ENCODE data around the gene STK35.

The STK35 gene

DNA sequence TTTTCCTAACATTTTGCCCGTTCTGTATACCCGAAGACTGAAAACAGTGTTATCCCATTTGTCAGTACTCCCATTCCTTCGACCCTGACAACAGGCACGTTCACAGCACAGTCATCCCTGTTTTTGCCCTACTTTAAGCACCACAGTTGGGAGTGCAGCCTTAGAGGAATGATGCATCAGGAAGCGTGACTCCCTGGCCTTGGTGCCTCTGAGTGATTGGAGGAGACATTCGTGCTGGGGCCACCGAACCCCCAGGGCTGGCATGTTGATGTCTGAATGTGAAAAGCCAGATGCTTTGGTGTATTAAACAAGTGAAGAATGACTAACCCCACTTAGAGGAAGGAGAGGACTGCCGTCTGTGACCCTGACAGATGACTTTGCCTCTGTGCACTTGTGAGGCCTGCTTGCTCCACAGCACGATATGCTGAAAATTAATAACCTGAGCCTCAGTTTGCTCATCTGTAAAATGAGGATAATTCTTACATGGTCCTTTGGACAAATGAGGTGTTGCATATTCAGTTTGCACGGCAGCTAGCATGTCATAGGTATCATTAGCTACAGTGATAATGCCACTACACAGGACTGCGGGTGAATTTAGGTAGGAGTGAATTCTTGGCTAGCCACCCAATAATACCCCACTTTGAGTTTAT, 36.0 kb downstream of the STK35 start:
- DNase-seq, result no peak

DNA sequence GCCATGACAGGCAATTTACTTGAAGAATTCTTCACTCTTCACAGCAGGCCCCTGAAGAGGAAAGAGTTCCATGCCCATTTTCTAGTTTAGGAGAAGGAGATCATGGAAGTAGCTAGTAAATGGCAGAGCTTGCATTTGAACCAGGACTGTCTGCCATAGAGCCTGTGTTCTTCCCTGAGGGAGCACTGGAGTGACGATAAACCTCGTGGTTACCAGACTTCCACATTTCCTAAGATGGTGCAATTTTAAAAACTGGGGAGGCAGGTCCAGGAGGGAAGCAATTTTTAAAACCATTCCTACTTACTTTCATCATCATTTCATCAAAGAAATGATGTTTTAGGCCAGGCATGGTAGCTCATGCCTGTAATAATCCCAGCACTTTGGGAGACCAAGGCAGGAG, 36.8 kb downstream of the STK35 start:
- DNase-seq, result no peak

GRCh38 chr20:2139250-2139649, 37.6 kb downstream of the STK35 start:
- no peak for DNase-seq

- no peak for DNase-seq
These were observed 38.1 kb downstream of the STK35 start for GRCh38 chr20:2139736-2140135.

- DNase-seq, result no peak
These were observed 38.9 kb downstream of the STK35 start for GRCh38 chr20:2140561-2140960.

- DNase-seq, result no peak
These were observed 40.3 kb downstream of the STK35 start for GRCh38 chr20:2141600-2142575.

- DNase-seq, result no peak
These were observed 41.0 kb downstream of the STK35 start for GRCh38 chr20:2142649-2143048.

- no peak for DNase-seq
These were observed 42.0 kb downstream of the STK35 start for GRCh38 chr20:2143594-2143993.

DNA sequence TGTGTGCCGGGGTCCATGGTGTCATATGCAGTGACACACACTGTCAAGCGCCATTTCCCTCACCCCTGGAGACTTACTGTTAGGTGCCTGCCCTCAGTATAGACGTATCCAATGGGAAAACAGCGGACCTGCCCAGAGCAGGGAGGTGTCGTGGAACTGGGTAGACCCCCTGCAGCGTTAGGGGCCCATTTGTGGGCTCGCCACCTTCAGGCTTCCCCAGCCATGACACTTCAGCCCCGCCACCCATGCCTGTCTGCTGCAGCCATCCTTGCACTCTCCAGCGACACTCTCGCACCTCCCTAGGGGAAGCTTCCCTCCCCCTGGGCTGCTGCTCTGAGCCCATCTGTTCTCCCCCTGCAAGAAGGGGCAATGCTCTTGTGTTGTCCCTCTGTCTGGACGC, 43.2 kb downstream of the STK35 start:
- no peak for DNase-seq

DNA sequence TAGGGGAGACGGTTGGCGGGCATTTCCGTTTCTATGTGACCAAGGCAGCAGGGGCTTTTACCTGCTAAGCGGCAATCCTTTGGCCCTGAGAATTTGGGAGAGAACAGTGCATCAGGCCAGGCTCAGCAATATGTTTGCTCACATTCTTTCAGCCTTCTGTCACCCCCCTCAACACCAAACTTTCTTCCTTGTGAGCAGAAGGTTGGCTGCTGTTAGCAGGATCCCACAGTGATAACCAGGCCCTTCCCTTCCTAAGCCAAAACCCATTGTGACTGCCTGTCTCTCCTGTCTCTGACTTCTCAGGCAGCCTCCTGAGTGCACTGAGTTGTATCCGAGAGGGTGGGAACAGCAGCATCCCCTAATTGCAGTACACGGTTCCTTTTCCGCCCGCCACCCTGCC, 43.7 kb downstream of the STK35 start:
- DNase-seq, result no peak

- DNase-seq, result no peak
These were observed 44.6 kb downstream of the STK35 start for GRCh38 chr20:2146080-2146867.

- DNase-seq, result no peak
These were observed 47.9 kb downstream of the STK35 start for GRCh38 chr20:2149507-2149906.

DNA sequence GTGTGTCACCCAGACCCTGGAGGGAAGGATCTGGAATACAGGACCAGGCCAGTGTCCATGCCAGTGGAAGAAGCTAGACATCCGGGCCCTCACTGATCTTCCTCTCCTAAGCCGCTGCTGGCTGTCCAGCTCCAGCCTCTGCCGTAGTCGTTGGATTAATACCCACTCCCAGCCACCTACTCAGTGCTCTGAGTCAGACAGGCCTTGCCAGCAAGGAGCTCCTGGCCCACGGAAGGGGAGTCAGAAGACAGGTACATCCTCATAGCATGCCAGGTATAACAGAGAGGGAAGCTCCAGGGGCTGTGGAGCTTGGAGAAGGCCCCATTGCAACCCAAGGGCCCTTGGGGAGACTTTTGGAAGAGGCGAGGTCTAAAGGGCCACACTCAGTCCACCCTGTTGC, 49.0 kb downstream of the STK35 start:
- DNase-seq, result no peak

- no peak for DNase-seq
These were observed 50.2 kb downstream of the STK35 start for GRCh38 chr20:2151858-2152281.

DNA sequence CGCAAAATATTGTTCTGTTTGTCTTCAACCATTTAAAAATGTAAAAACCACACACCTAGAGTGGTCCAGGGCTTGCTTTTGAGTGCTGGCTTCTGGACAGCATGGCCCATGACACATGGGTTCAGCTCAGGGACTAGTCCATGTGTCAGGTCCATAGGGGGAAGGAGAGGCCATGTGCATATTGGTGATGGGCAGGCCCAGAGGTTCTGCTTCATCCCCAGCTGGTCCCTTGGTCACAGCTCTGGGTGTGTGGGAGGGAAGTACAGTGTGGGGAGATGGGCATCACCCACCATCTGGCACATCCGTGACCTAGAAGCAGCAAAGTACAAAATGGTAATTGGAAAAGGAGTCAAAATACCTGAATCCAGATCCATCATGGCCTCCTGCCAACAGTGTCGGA, 50.7 kb downstream of the STK35 start:
- DNase-seq, result no peak

- DNase-seq, result no peak
These were observed 51.7 kb downstream of the STK35 start for GRCh38 chr20:2153326-2153725.

GRCh38 chr20:2156224-2156623, 54.6 kb downstream of the STK35 start:
- no peak for DNase-seq

DNA sequence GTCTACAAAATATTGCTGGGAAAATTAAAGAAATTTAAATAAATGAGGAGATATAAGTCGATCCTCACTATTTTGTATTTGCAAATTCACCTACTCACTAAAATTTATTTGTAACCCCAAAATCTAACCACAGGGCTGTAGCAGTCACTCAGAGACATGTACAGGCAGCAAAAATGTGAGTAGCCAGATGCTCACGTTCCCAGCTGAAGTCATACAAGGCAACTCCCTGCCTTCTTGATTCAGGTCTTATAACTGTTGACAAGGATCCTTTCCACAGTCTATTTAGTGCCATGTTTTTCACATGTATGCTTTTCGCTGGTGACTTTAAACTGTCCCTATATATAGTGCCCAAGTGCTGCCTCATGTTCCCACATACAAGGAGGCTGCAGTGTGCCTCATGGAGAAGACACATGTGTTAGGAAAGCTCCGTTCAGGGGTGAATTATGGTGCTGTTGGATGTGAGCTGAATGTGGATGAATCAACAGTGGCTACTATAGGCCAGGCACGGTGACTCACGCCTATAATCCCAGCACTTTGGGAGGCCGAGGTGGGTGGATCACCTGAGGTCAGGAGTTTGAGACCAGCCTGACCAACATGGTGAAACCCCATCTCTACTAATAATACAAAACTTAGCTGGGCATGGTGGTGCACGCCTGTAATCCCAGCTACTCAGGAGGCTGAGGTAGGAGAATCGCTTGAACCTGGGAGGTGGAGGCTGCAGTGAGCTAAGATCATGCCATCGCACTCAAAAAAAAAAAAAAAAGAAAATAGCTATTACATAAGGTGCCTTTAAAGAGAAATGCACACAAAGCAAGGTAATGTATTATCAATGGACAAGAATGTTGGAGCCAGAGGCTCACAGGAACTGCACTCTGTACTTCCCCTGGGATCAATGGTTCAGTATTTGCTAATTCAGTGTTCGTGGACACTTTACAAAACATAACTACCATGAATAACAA, 55.3 kb downstream of the STK35 start:
- no peak for DNase-seq

- no peak for DNase-seq
These were observed 60.6 kb downstream of the STK35 start for GRCh38 chr20:2162125-2162822.

DNA sequence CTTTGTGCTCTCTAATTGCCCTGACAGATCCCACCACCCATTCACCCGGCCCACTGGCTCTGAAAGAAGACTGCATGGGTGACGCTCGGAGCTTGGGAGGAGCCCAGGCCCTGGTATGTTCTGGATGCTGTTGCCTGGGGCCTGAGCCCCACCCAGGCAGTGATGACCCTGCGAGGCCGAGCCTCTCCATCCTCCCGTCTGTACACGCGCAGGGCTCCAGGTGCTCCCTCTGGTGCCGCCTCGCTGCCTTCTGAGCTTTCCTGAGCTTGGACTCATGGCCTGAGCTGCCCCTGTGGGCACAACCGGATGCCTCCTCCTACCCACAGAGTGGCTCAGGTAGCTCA, 61.2 kb downstream of the STK35 start:
- no peak for DNase-seq

GRCh38 chr20:2163312-2163711, 61.7 kb downstream of the STK35 start:
- DNase-seq, result no peak

- DNase-seq, result no peak
These were observed 62.1 kb downstream of the STK35 start for GRCh38 chr20:2163757-2164156.

Data from MV-4-11 (cell line).